Endodermal cell (in vitro differentiated cells): ENCODE measurements around the gene MSI1. TPM values are rescaled to one million over a fixed set of nuclear protein-coding genes. Genes with fewer than 3 reads are reported as not detected.

ENCODE experiments used
- DNase-seq: peaks from one replicate; pipeline ENCODE4 v3.0.0-alpha.2; 2017
- H3K27ac ChIP-seq: 2 replicates; pipeline ENCODE4 v1.5.1; 2013; ENCODE audit warnings: mild to moderate bottlenecking, low read depth, low read length, moderate library complexity
- H3K27me3 ChIP-seq: 2 replicates; pipeline ENCODE4 v1.6.1; 2013; ENCODE audit warnings: mild to moderate bottlenecking, low read length, moderate library complexity; ENCODE audit not compliant: insufficient read depth, control insufficient read depth, poor library complexity, severe bottlenecking
- H3K36me3 ChIP-seq: 2 replicates; pipeline ENCODE4 v1.7.0; 2013; ENCODE audit warnings: mild to moderate bottlenecking, low read length, moderate library complexity; ENCODE audit not compliant: control insufficient read depth, insufficient read depth
- H3K4me1 ChIP-seq: one replicate; pipeline ENCODE4 v1.7.0; 2013; ENCODE audit warnings: low read length; ENCODE audit not compliant: control insufficient read depth, insufficient read depth
- H3K4me3 ChIP-seq: 2 replicates; pipeline ENCODE4 v1.5.1; 2013; ENCODE audit warnings: mild to moderate bottlenecking, low read length, moderate library complexity
- H3K9ac ChIP-seq: 2 replicates; pipeline ENCODE4 v1.6.1; 2013; ENCODE audit warnings: mild to moderate bottlenecking, low read length, moderate library complexity; ENCODE audit not compliant: poor library complexity, severe bottlenecking; ENCODE audit errors: extremely low read depth
- H3K9me3 ChIP-seq: 2 replicates; pipeline ENCODE4 v1.6.1; 2013; ENCODE audit warnings: mild to moderate bottlenecking, low read length, moderate library complexity; ENCODE audit not compliant: control insufficient read depth
- H3K27ac Mint-ChIP-seq: 2 replicates; pipeline ENCODE4 v1.8.0; 2020; ENCODE audit warnings: mixed read lengths
- H3K27me3 Mint-ChIP-seq: 2 replicates; pipeline ENCODE4 v1.8.0; 2021; ENCODE audit warnings: mild to moderate bottlenecking, mixed read lengths; ENCODE audit not compliant: insufficient read depth
- H3K36me3 Mint-ChIP-seq: 2 replicates; pipeline ENCODE4 v1.8.0; 2020; ENCODE audit warnings: low read depth, mixed read lengths
- H3K4me1 Mint-ChIP-seq: 2 replicates; pipeline ENCODE4 v1.8.0; 2020; ENCODE audit warnings: mixed read lengths
- H3K4me3 Mint-ChIP-seq: 2 replicates; pipeline ENCODE4 v1.8.0; 2020; ENCODE audit warnings: mild to moderate bottlenecking, moderate library complexity, mixed read lengths
- H3K9me3 Mint-ChIP-seq: 2 replicates; pipeline ENCODE4 v1.8.0; 2020; ENCODE audit warnings: mild to moderate bottlenecking, mixed read lengths
- CTCF ChIP-seq: fragments of 200-600 bp; sonication (generic); conservative IDR thresholded peaks from 2 replicates; pipeline ENCODE4 v1.5.0; 2021; ENCODE audit warnings: antibody characterized with exemption, mild to moderate bottlenecking
- WGBS, 2 experiments: methylation state at CpG; one replicate each; pipeline versions ENCODE4 v1.1.5 to v1.1.7; 2013; ENCODE audit warnings: missing lambda C conversion rate in 2 of 2, mixed read lengths in 1 of 2; ENCODE audit not compliant: insufficient coverage in 1 of 2, insufficient read length in 1 of 2; 5-methylcytosine and 5-hydroxymethylcytosine counted together
- total RNA-seq, 2 donors: library from RNA; stranded (reverse); fragmentation: NEBNext Ultra II Directional in 1 of 2; extraction: Animal tissue kit (Norgen Biotek cat#: 25700) in 1 of 2; gene quantifications; 2 replicates in 1 of 2; 3 replicates in 1 of 2; pipeline ENCODE4 v1.2.1, GENCODE V29; 2021

Gene MSI1
- total RNA-seq, 2 donors from 2014 or later, result 92.8 to 105 TPM

DNA sequence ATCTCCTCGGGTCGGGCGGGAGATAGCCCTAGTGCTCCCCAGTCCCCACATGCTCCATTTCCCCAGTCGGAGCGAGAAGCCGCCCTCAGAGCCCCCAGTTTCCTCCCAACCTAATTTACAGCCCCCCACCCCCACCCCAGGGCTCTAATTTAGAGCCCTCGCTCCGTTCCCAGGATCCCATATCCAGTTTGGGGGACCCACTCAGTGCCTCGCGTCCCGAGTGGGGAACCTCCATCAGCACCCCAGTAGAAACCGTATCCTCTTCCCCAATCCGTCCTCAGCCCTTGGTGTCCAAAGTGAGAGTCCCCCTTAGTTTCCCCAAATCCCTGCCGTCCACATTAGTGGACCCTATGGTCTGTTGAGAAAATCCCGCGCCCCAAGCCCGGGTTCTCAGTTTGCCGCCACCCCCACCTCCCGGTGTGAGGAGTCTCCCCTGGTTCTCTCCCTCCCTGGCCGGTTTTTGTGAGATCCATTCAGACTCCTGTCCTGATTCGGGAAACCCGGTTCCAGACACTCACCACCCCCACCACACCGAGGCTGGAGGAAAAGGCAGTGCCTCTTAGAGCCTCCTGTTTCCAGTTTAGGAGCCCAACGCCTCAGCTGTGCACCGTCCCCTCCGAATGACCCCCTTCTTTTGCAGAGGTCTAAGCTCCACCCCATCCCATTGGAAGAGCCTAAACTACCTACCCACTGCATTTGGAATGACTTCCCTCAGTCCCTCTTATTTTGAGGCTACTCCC lies 809 bp upstream of the MSI1 start:
- peaks cover 21% of the 10 kb centered on the region for H3K36me3 Mint-ChIP-seq

DNA sequence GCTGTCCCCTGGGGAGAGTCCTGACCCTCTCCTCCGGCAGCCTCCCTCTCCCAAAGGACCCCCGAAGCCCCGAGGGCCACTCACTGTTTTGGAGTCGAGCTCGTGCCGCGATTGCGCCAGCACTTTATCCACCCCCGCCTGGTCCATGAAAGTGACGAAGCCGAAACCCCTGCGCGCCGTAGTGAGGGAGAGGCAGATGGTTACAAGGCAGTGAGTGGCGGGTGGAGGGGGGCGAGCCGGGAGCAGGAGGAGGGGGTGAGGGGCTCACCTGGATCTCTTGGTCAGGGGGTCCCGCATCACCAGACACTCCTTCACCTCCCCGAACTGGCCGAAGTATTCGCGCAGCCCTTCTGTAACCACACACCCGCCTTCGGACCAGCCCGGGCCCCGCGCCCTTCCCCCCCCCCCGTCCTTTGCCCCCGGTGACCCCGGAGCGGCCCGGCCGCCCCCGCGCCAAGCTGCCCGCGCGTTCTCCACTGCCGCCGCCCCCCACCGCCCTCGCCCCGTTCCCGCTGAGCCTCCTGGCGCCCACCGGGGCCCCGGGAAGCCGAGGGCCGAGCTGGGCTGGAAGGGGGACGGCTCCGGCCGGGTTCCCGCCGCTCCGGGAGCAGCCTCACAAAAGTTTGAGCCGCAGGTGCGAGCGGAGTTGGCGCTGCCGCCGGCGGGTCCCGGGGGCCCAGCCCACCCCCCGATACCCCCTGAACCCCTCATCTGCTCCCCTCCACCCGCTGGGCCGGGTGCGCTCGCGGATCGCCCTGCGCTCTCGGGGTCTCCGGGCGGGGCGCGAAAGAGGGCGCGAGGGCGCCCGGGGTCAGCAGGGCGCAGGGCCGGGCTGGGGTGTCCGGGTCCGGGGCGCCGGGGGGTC lies 808 bp downstream of the MSI1 start:
- Mint-ChIP-seq H3K27ac (peak overlapping the region; percentile 96), H3K4me1 (peaks cover 70% of the 10 kb centered on the region), H3K4me3 (peak overlapping the region; percentile 88), H3K36me3 (peaks cover 35% of the 10 kb centered on the region), H3K9me3 (no peaks in the 10 kb centered on the region), H3K27me3 (no peaks in the 10 kb centered on the region)
- DNase-seq, result peak; percentile 82
- Histone ChIP-seq H3K27ac (peak overlapping the region; percentile 82), H3K4me1 (peaks cover 22% of the 10 kb centered on the region), H3K9me3 (no peaks in the 10 kb centered on the region), H3K4me3 (peak overlapping the region; percentile 88), H3K27me3 (no peaks in the 10 kb centered on the region), H3K36me3 (peaks cover 37% of the 10 kb centered on the region), H3K9ac (peak overlapping the region; percentile 68)
- WGBS, 2 experiments, result 0% methylated on average over 22 to 84 of the region's 86 CpGs
- no peak for TF ChIP-seq CTCF

More for the DNA sequence above, 809 bp upstream of the MSI1 start:
- WGBS, 2 experiments, result 2 to 6% methylated on average over 10 to 26 of the region's 26 CpGs
- Mint-ChIP-seq H3K27me3 (no peaks in the 10 kb centered on the region), H3K9me3 (no peaks in the 10 kb centered on the region), H3K27ac (peak overlapping the region; percentile 92), H3K4me3 (peak overlapping the region; percentile 88), H3K4me1 (peaks cover 61% of the 10 kb centered on the region)
- H3K9me3 ChIP-seq, result no peaks in the 10 kb centered on the region
- H3K36me3 ChIP-seq, result peaks cover 20% of the 10 kb centered on the region
- peak overlapping the region; percentile 86 for H3K4me3 ChIP-seq
- no peaks in the 10 kb centered on the region for H3K27me3 ChIP-seq
- peak overlapping the region; percentile 51 for H3K27ac ChIP-seq
- peak overlapping the region; percentile 68 for H3K9ac ChIP-seq
- peak; percentile 88 for DNase-seq
- peaks cover 11% of the 10 kb centered on the region for H3K4me1 ChIP-seq
- TF ChIP-seq CTCF, result no peak

DNA sequence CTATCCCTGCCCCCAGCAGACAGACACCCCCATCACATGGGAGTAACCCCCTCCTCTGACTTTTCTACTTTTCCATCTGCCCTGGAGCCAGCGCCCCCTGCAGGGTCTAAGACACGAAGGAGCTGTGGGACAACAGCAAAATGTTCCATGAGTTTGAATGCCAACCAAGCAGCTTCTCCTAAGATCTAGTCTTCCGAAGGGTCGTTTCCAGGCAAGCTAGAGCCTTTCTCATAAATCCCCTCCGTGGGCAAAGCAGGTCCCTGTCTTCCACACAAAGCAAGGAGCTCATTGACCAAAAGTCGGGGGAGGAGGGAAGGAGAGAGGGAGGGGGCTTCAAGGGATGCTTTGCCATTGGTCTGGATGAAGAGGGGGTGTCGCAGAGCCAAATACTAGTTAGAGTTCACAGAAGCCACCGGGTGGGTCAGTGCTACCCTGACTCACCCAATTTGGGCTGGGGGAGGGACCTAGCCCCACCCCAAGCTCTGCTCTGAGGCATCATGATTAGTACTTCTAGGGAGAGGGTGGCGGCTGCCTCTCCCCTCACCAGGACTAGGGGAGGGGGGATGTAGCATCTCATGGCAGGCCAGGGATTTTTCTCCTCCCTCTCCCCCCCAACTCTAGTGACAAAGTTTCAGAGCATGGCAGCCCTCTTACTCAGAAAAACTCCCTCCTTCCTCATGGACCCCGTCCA lies 1.6 kb downstream of the MSI1 start:
- peak overlapping the region; percentile 96 for H3K27ac Mint-ChIP-seq
- peak overlapping the region; percentile 82 for H3K27ac ChIP-seq

More for the DNA sequence above, 1.6 kb downstream of the MSI1 start:
- H3K4me1 Mint-ChIP-seq, result peaks cover 72% of the 10 kb centered on the region
- WGBS, 2 experiments, result 11 to 17% methylated on average over 5 to 9 of the region's 10 CpGs
- H3K27me3 Mint-ChIP-seq, result no peaks in the 10 kb centered on the region
- Histone ChIP-seq H3K9me3 (no peaks in the 10 kb centered on the region), H3K4me3 (peak overlapping the region; percentile 88), H3K9ac (peak overlapping the region; percentile 68), H3K4me1 (peaks cover 30% of the 10 kb centered on the region), H3K27me3 (no peaks in the 10 kb centered on the region), H3K36me3 (peaks cover 44% of the 10 kb centered on the region)
- peak; percentile 81 for TF ChIP-seq CTCF
- peaks cover 43% of the 10 kb centered on the region for H3K36me3 Mint-ChIP-seq
- DNase-seq, result peak; percentile 87
- peak overlapping the region; percentile 88 for H3K4me3 Mint-ChIP-seq
- no peaks in the 10 kb centered on the region for H3K9me3 Mint-ChIP-seq
